Keratinocyte (primary cell): ENCODE measurements around the gene METTL25B.

ENCODE experiments used
- CTCF ChIP-seq, 3 experiments: IDR thresholded peaks in 1 of 3; conservative IDR thresholded peaks in 1 of 3; optimal IDR thresholded peaks in 1 of 3; 2 replicates in 2 of 3; 3 replicates in 1 of 3; pipeline versions ENCODE3 to v1.5.1; 2011; ENCODE audit warnings: low read length in 3 of 3, mild to moderate bottlenecking in 3 of 3, moderate library complexity in 2 of 3, control low read depth in 1 of 3, inconsistent platforms in 1 of 3; ENCODE audit not compliant: insufficient read depth in 2 of 3; ENCODE audit errors: extremely low read depth in 1 of 3
- EZH2 ChIP-seq: IDR thresholded peaks from one replicate; pipeline ENCODE4 v1.6.1; 2012; ENCODE audit warnings: inconsistent platforms, mild to moderate bottlenecking, low read length, moderate library complexity

DNA sequence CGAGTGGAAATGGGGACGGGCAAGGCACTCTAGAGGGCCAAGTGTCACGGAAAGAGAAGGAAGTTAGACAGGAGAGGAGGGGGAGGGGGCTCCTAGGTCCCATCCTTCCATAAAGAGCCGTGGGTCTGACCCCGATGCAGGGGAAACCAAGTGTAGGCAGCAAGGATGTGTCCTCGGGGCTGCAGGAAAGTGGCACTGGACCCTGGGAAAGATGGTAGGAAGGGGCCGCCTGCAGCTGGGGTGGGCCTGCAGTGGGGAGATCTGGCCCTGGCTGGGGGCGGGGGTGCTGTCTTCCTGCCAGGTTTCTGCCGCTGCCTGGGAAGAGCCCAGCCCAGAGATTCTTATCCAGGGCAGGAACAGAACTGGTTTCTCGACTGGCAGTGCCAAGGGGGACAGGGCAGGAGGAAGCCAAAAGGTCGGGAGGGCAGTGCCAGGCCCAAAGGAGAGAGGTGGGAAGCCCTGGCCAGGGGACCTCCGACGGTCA lies 35.8 kb upstream of the METTL25B start:
- TF ChIP-seq EZH2 (no peak), CTCF (optimal IDR thresholded peaks at IDR 0.05 in 1 of 3, IDR thresholded peaks at IDR 0.05 in 1 of 3, conservative IDR thresholded peaks at IDR 0.05 in 1 of 3; ENCODE audit: extremely low read depth in 1 of 3, insufficient read depth in 2 of 3, low read length in 3 of 3) (no peak)
